Ovary (tissue), 10 donors: ENCODE data around the gene C12orf76. TPM values are rescaled to one million over a fixed set of nuclear protein-coding genes. Genes with fewer than 3 reads are reported as not detected.

Source experiments
- DNase-seq, 5 donors: peaks; one replicate each; pipeline ENCODE4 v3.0.0-alpha.2; 2019 to 2020
- H3K27ac ChIP-seq, 2 donors: fragments of 200-600 bp; one replicate each; pipeline versions ENCODE4 v1.5.1 to v1.8.0; 2019 to 2022
- H3K27me3 ChIP-seq: fragments of 200-600 bp; one replicate; pipeline ENCODE4 v1.8.0; 2022
- H3K36me3 ChIP-seq: fragments of 200-600 bp; sonication (generic); one replicate; pipeline ENCODE4 v1.5.1; 2019
- H3K4me1 ChIP-seq: one replicate; pipeline ENCODE4 v1.8.1; 2013; ENCODE audit warnings: mild to moderate bottlenecking, moderate library complexity; ENCODE audit not compliant: insufficient read depth
- H3K4me3 ChIP-seq: fragments of 200-600 bp; sonication (generic); one replicate; pipeline ENCODE4 v1.5.1; 2017
- H3K9me3 ChIP-seq, 2 donors: fragments of 200-600 bp in 1 of 2; sonication (generic) in 1 of 2; one replicate each; pipeline versions ENCODE4 v1.5.1 to v1.8.1; 2013 to 2019; ENCODE audit warnings: mild to moderate bottlenecking in 1 of 2, moderate library complexity in 1 of 2
- CTCF ChIP-seq, 3 donors: fragments of 450-650 bp in 2 of 3; fragments of 200-600 bp in 1 of 3; IDR thresholded peaks; one replicate each; pipeline versions ENCODE4 v1.5.1 to v1.8.0; 2016 to 2022; ENCODE audit warnings: antibody characterized with exemption in 3 of 3, mild to moderate bottlenecking in 1 of 3
- EP300 ChIP-seq: sonication (generic); formaldehyde crosslinking; IDR thresholded peaks from one replicate; pipeline ENCODE4 v1.6.1; 2017; ENCODE audit warnings: antibody characterized with exemption
- POLR2A ChIP-seq: fragments of 450-650 bp; IDR thresholded peaks from one replicate; pipeline ENCODE4 v1.6.1; 2017; ENCODE audit warnings: antibody characterized with exemption, mild to moderate bottlenecking, moderate library complexity
- whole genome bisulfite sequencing, 3 donors: extraction: QIAGEN DNeasy Blood & Tissue Kit in 1 of 3; methylation state at CpG; one replicate each; pipeline versions ENCODE4 v1.1.5 to v1.1.7; 2013 to 2017; 5-methylcytosine and 5-hydroxymethylcytosine counted together
- intact Hi-C, 4 donors: fragments of 100-400 bp; cut with DNase I; formaldehyde crosslinking; loops; one replicate each; pipeline versions ENCODE4 v1.11.0 to v1.15.1; 2022 to 2023
- long read RNA-seq, 3 donors: library from polyadenylated mRNA in 2 of 3; unstranded in 2 of 3; transcript quantifications; one replicate each; pipeline ENCODE4 v2.0.0 and lab custom pipeline, GENCODE V29; 2021 to 2026
- polyA plus RNA-seq, 2 donors: library from polyadenylated mRNA; stranded (reverse); fragments of 200-250 nt in 1 of 2; fragments of 350-450 nt in 1 of 2; fragmentation: Illumina TruSeq in 1 of 2; extraction: RNeasy Lipid Tissue Mini Kit (QIAGEN cat#74804) in 1 of 2; gene quantifications; one replicate each; pipeline ENCODE4 v1.2.3, GENCODE V29; 2013 to 2014
- total RNA-seq, 7 donors: library from RNA; depleted of rRNA in 2 of 7; stranded (reverse); fragments of >200 nt in 2 of 7; fragmentation: NEBNext Ultra II Directional in 3 of 7; extraction: Animal tissue kit (Norgen Biotek cat#: 25700) in 3 of 7; gene quantifications; one replicate each; pipeline versions ENCODE4 v1.1.0 to v1.2.4, GENCODE V29; 2016 to 2023
- donor health status: DM: no; HTN: no; CAD: no; lungs with moderate emphysema.
- donor health status: DM: no; HTN: no; CAD: no.
- donor health status: Bipolar disorder and iron deficiency.
- donor health status: DM: yes; HTN: yes; CAD: no.
- donor health status: DM: no; HTN: no; CAD: no.
- donor health status: DM: yes; HTN: yes; CAD: no.

The C12orf76 gene
- total RNA-seq, result 10 to 100 TPM; 11.6 to 24.9 (median 15.3) TPM
- 10 to 100 TPM; 17.8 to 20.5 TPM for polyA plus RNA-seq
- long read RNA-seq, donor 1, transcript C12orf76-203 (2 exons, 1,755 nt), result major isoform, 24 of 61 reads
- long read RNA-seq, donor 1, partial matches to known transcripts, result 28 of 61 reads
- long read RNA-seq, donor 1, other reads (novel, unspliced or antisense), result 7 of 61 reads
- long read RNA-seq, donor 2, transcript C12orf76-203 (2 exons, 1,755 nt), result major isoform, 9 of 20 reads
- long read RNA-seq, donor 2, partial matches to known transcripts, result 8 of 20 reads
- long read RNA-seq, donor 2, other reads (novel, unspliced or antisense), result 0 of 20 reads
- long read RNA-seq, donor 3, partial matches to known transcripts, result 11 of 19 reads
- long read RNA-seq, donor 3, other reads (novel, unspliced or antisense), result 3 of 19 reads

- Histone ChIP-seq H3K27ac (no peak within 1 kb of the TSS), H3K4me3 (peak within 1 kb of the TSS; percentile 97), H3K4me1 (peaks cover 2% of the 10 kb centered on the region), H3K27me3 (no peaks in the 10 kb centered on the region), H3K36me3 (no peaks in the 10 kb centered on the region), H3K9me3 (no peaks in the 10 kb centered on the region)
- 1% methylated on average over 46 to 47 of the region's 47 CpGs for WGBS, 3 donors
- intact Hi-C loops, result no loop called here
- TF ChIP-seq EP300, result no peak
- no peak for TF ChIP-seq CTCF (IDR thresholded peaks at IDR 0.05)
- no peak for TF ChIP-seq POLR2A
- peak; percentile 90 to 95 (median 92) for DNase-seq
Measured at GRCh38 chr12:110048242-110049027, at the start of gene C12orf76. TSS of gene C12orf76 (minus strand) at chr12:110048522. CDS start at chr12:110048495, 27 bp downstream.

- Histone ChIP-seq H3K36me3 (no peaks in the 10 kb centered on the region), H3K27me3 (no peaks in the 10 kb centered on the region), H3K9me3 (no peaks in the 10 kb centered on the region), H3K4me3 (no peak overlapping the region), H3K27ac (no peak overlapping the region), H3K4me1 (no peaks in the 10 kb centered on the region)
- TF ChIP-seq EP300 (no peak), POLR2A (no peak), CTCF (IDR thresholded peaks at IDR 0.05) (no peak)
- no peak for DNase-seq
- intact Hi-C loops, result no loop called here
- 33 to 47% (median 44%) methylated on average over 7 of the region's 7 CpGs for WGBS, 3 donors
Measured at GRCh38 chr12:110093631-110094311, 45.4 kb upstream of the C12orf76 start.

- WGBS, 3 donors, result 67 to 69% (median 68%) methylated on average over 3 of the region's 3 CpGs
- intact Hi-C loops, result no loop called here
Measured at GRCh38 chr12:110091136-110091711, 42.9 kb upstream of the C12orf76 start.

More at GRCh38 chr12:110091136-110091711, 42.9 kb upstream of the C12orf76 start:
- Histone ChIP-seq H3K4me1 (no peaks in the 10 kb centered on the region), H3K27me3 (no peaks in the 10 kb centered on the region), H3K4me3 (no peak overlapping the region), H3K27ac (no peak overlapping the region), H3K9me3 (no peaks in the 10 kb centered on the region), H3K36me3 (no peaks in the 10 kb centered on the region)
- no peak for DNase-seq
- TF ChIP-seq EP300 (no peak), POLR2A (no peak), CTCF (IDR thresholded peaks at IDR 0.05) (no peak)
